Lower leg skin (tissue), 4 donors: ENCODE results near the gene PYDC2. TPM values are rescaled to one million over a fixed set of nuclear protein-coding genes. Genes with fewer than 3 reads are reported as not detected.

ENCODE experiments used
- DNase-seq, 2 donors: peaks; one replicate each; pipeline ENCODE4 v3.0.0-alpha.2; 2019; ENCODE audit warnings: low spot score in 2 of 2
- H3K4me3 ChIP-seq: fragments of 200-600 bp; sonication (generic); 2 replicates; pipeline ENCODE4 v1.5.1; 2017; ENCODE audit warnings: mild to moderate bottlenecking, low read depth; ENCODE audit not compliant: poor library complexity, severe bottlenecking
- CTCF ChIP-seq, 3 donors: fragments of 450-650 bp; IDR thresholded peaks; one replicate each; pipeline ENCODE4 v1.5.1; 2016; ENCODE audit warnings: antibody characterized with exemption in 3 of 3, mild to moderate bottlenecking in 3 of 3, moderate library complexity in 2 of 3
- POLR2A ChIP-seq, 2 donors: fragments of 450-650 bp; IDR thresholded peaks; one replicate each; pipeline ENCODE4 v1.6.1; 2016 to 2017; ENCODE audit warnings: antibody characterized with exemption in 2 of 2, mild to moderate bottlenecking in 1 of 2, moderate library complexity in 1 of 2
- WGBS, 2 donors: methylation state at CpG; one replicate each; pipeline ENCODE4 v1.1.5; 2018; 5-methylcytosine and 5-hydroxymethylcytosine counted together
- intact Hi-C: fragments of 100-400 bp; cut with DNase I; formaldehyde crosslinking; loops from one replicate; pipeline ENCODE4 v1.15.0; 2023; ENCODE audit warnings: low total_unique reads
- total RNA-seq, 4 donors: library from RNA; depleted of rRNA; stranded (reverse); fragments of >200 nt; gene quantifications; one replicate each; pipeline ENCODE4 v1.1.0, GENCODE V29; 2016

Gene PYDC2
- total RNA-seq, 4 donors from 2014 or later: not detected

- TF ChIP-seq POLR2A (IDR thresholded peaks at IDR 0.05) (no peak), CTCF (IDR thresholded peaks at IDR 0.05) (no peak)
- no peak for DNase-seq
- no peak overlapping the region for H3K4me3 ChIP-seq
- 82 to 95% methylated on average over 5 of the region's 5 CpGs for WGBS, 2 donors
- intact Hi-C loops: no loop called here
These were observed 29.7 kb upstream of the PYDC2 start for GRCh38 chr3:191431160-191431822.

GRCh38 chr3:191432162-191432561, 28.8 kb upstream of the PYDC2 start:
- 92 to 93% methylated on average over 5 of the region's 5 CpGs for WGBS, 2 donors
- no peak for TF ChIP-seq POLR2A (IDR thresholded peaks at IDR 0.05)
- no peak for DNase-seq
- H3K4me3 ChIP-seq: no peak overlapping the region
- intact Hi-C loops: no loop called here

- no peak for TF ChIP-seq CTCF (IDR thresholded peaks at IDR 0.05)
- no peak for TF ChIP-seq POLR2A (IDR thresholded peaks at IDR 0.05)
- WGBS, 2 donors: 50 to 71% methylated on average over 1 of the region's 1 CpG
- DNase-seq: no peak
- intact Hi-C loops: no loop called here
- H3K4me3 ChIP-seq: no peak overlapping the region
These were observed 26.9 kb upstream of the PYDC2 start for GRCh38 chr3:191434024-191434423.

- DNase-seq: no peak
- 56 to 60% methylated on average over 2 of the region's 2 CpGs for WGBS, 2 donors
- intact Hi-C loops: no loop called here
- no peak for TF ChIP-seq POLR2A (IDR thresholded peaks at IDR 0.05)
- TF ChIP-seq CTCF (IDR thresholded peaks at IDR 0.05): no peak
- no peak overlapping the region for H3K4me3 ChIP-seq
These were observed 25.0 kb upstream of the PYDC2 start for GRCh38 chr3:191435981-191436380.

- 81 to 89% methylated on average over 2 of the region's 2 CpGs for WGBS, 2 donors
- H3K4me3 ChIP-seq: no peak overlapping the region
- no peak for DNase-seq
- intact Hi-C loops: no loop called here
- TF ChIP-seq POLR2A (IDR thresholded peaks at IDR 0.05) (no peak), CTCF (IDR thresholded peaks at IDR 0.05) (no peak)
These were observed 22.7 kb upstream of the PYDC2 start for GRCh38 chr3:191438150-191438814.

GRCh38 chr3:191440532-191440931, 20.4 kb upstream of the PYDC2 start:
- DNase-seq: no peak
- WGBS, 2 donors: 71 to 84% methylated on average over 4 of the region's 4 CpGs
- H3K4me3 ChIP-seq: no peak overlapping the region
- intact Hi-C loops: no loop called here
- TF ChIP-seq CTCF (IDR thresholded peaks at IDR 0.05): no peak
- TF ChIP-seq POLR2A (IDR thresholded peaks at IDR 0.05): no peak
